ENCODE data around the gene GRIK3. TPM values are rescaled to one million over a fixed set of nuclear protein-coding genes. Genes with fewer than 3 reads are reported as not detected.

The GRIK3 gene
- total RNA-seq, 4 donors from 2014 or later: 0.75 to 9.8 (median 1.2) TPM

DNA sequence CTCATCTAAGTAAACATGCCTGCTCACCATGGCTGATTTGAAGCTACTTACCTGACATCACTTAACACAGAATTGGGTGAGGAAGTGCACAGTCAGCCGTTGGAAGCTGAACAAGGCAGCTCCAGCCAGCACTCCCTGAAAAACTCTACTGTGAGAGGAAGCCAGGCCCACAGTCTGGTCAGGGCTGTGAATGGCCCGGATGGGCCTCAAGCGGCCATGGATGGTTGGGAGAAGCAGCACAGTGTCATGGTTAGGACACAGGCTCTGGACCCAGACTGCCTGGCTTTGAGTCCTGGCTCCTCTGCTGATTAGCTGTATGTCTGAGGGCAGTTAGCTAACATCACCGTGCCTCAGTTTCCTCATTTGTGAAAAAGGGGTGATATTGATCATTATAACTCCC is 267.8 kb downstream of the GRIK3 start:
- Histone ChIP-seq H3K27me3 (peaks cover 14% of the 10 kb centered on the region), H3K4me1 (no peaks in the 10 kb centered on the region), H3K4me3 (no peak overlapping the region), H3K36me3 (no peaks in the 10 kb centered on the region), H3K27ac (no peak overlapping the region), H3K9me3 (no peaks in the 10 kb centered on the region)
- in situ Hi-C loops (cut with MboI; ENCODE audit: low pct_ligation_motif_present in 1 of 4, low pct_unique_long_range_greater_than_20kb in 1 of 4, low sequenced_read_pairs in 3 of 4): no loop called here
- TF ChIP-seq EP300 (IDR thresholded peaks at IDR 0.05; ENCODE audit: low read depth): no peak
- TF ChIP-seq, protein P1, sequence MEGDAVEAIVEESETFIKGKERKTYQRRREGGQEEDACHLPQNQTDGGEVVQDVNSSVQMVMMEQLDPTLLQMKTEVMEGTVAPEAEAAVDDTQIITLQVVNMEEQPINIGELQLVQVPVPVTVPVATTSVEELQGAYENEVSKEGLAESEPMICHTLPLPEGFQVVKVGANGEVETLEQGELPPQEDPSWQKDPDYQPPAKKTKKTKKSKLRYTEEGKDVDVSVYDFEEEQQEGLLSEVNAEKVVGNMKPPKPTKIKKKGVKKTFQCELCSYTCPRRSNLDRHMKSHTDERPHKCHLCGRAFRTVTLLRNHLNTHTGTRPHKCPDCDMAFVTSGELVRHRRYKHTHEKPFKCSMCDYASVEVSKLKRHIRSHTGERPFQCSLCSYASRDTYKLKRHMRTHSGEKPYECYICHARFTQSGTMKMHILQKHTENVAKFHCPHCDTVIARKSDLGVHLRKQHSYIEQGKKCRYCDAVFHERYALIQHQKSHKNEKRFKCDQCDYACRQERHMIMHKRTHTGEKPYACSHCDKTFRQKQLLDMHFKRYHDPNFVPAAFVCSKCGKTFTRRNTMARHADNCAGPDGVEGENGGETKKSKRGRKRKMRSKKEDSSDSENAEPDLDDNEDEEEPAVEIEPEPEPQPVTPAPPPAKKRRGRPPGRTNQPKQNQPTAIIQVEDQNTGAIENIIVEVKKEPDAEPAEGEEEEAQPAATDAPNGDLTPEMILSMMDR (IDR thresholded peaks at IDR 0.05): no peak
- intact Hi-C loops (cut with DNase I; ENCODE audit: low total_unique reads): no loop called here
- 57% methylated on average over 4 of the region's 4 CpGs; no CpG with 5 or more reads in 1 of the 2 donors for WGBS, 2 donors (ENCODE audit: low coverage in 1 of 2)
- no peak for DNase-seq

DNA sequence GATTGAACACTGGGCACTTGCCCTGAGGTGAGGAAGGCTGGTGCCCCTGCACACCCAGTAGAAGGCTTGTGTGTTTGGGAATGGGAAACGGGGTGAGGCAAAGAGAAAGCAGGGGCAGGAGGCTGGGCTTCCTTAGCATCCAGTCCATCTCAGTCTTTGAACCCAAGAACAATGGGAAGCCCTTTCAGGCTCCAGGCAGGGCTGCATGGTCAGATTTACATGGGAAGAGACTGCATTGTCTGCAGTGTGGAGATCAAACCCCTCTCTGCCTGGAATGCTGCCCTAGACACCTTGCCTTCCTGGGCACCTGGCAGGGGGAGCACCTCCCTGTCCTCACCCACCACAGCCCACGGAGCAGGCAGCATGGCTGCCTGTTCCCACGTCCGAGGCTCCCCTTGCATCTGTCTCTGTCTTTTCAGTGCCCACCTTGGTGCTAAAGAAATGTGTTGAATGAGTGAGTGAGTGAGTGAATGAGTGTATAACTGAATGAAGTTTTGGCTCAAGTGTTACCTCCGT is 268.5 kb downstream of the GRIK3 start:
- Histone ChIP-seq H3K27me3 (peaks cover 8% of the 10 kb centered on the region), H3K9me3 (no peaks in the 10 kb centered on the region), H3K36me3 (no peaks in the 10 kb centered on the region), H3K27ac (no peak overlapping the region), H3K4me3 (no peak overlapping the region), H3K4me1 (no peaks in the 10 kb centered on the region)
- 51 to 73% methylated on average over 3 to 5 of the region's 5 CpGs for WGBS, 2 donors (ENCODE audit: low coverage in 1 of 2)
- in situ Hi-C loops (cut with MboI; ENCODE audit: low pct_ligation_motif_present in 1 of 4, low pct_unique_long_range_greater_than_20kb in 1 of 4, low sequenced_read_pairs in 3 of 4) (no loop called here), intact Hi-C loops (cut with DNase I; ENCODE audit: low total_unique reads) (no loop called here)
- DNase-seq: no peak
- no peak for TF ChIP-seq POLR2AphosphoS5 (IDR thresholded peaks at IDR 0.05)
- no peak for TF ChIP-seq POLR2A (IDR thresholded peaks at IDR 0.05)
- TF ChIP-seq EP300 (IDR thresholded peaks at IDR 0.05; ENCODE audit: low read depth): no peak
- TF ChIP-seq, protein P1 (IDR thresholded peaks at IDR 0.05): no peak

DNA sequence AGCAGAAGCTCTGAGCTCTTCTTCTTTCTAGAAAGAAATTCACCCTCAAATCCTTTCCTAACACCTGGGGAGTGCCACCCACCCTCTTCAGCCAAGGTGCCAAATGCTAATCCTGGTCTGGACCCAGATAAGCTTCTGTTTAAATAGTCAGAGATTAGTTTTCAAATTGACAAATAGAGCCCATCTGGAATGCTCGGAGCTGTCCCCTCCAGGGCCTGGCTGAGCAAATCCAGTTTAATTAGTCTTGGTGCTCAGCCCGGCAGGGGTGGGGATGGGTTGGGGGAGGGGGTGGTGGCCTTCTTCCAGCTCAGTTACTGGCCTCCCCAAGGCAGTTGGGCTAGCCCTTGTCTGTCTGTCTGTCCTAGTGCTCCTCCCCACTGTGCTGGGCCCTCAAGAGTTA is 269.5 kb downstream of the GRIK3 start:
- Histone ChIP-seq H3K36me3 (no peaks in the 10 kb centered on the region), H3K4me3 (no peak overlapping the region), H3K4me1 (no peaks in the 10 kb centered on the region), H3K27me3 (no peaks in the 10 kb centered on the region), H3K9me3 (no peaks in the 10 kb centered on the region), H3K27ac (no peak overlapping the region)
- DNase-seq: no peak
- TF ChIP-seq EP300 (IDR thresholded peaks at IDR 0.05; ENCODE audit: low read depth): no peak
- TF ChIP-seq, protein P1 (IDR thresholded peaks at IDR 0.05): no peak
- no peak for TF ChIP-seq POLR2AphosphoS5 (IDR thresholded peaks at IDR 0.05)
- no peak for TF ChIP-seq POLR2A (IDR thresholded peaks at IDR 0.05)
- in situ Hi-C loops (cut with MboI; ENCODE audit: low pct_ligation_motif_present in 1 of 4, low pct_unique_long_range_greater_than_20kb in 1 of 4, low sequenced_read_pairs in 3 of 4) (no loop called here), intact Hi-C loops (cut with DNase I; ENCODE audit: low total_unique reads) (no loop called here)
- 5% methylated on average over 2 of the region's 2 CpGs; no CpG with 5 or more reads in 1 of the 2 donors for WGBS, 2 donors (ENCODE audit: low coverage in 1 of 2)

DNA sequence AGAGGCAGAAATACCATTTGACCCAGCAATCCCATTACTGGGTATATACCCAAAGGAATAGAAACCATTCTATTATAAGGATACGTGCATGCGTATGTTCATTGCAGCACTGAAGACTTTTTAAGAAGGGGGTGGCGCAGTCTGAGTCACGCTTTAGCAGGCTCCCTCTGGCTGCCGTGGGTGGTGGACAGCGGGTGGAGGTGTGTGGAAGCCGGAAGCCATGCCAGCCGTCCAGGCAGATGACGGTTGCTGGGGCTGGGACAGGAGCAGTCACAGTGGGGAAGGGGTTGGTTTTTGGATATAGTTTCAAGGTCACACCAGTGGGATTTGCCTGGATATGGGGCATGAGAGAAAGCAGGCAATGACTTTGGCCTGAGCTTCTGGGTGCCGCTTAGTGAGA is 270.5 kb downstream of the GRIK3 start:
- H3K27ac ChIP-seq: no peak overlapping the region
- TF ChIP-seq, protein P1 (IDR thresholded peaks at IDR 0.05): no peak
- TF ChIP-seq POLR2AphosphoS5 (IDR thresholded peaks at IDR 0.05) (no peak), EP300 (IDR thresholded peaks at IDR 0.05; ENCODE audit: low read depth) (no peak)
- no peak overlapping the region for H3K4me3 ChIP-seq
- DNase-seq: no peak
- no peaks in the 10 kb centered on the region for H3K36me3 ChIP-seq
- in situ Hi-C loops (cut with MboI; ENCODE audit: low pct_ligation_motif_present in 1 of 4, low pct_unique_long_range_greater_than_20kb in 1 of 4, low sequenced_read_pairs in 3 of 4) (no loop called here), intact Hi-C loops (cut with DNase I; ENCODE audit: low total_unique reads) (no loop called here)
- no peaks in the 10 kb centered on the region for H3K27me3 ChIP-seq
- H3K4me1 ChIP-seq: no peaks in the 10 kb centered on the region
- no peaks in the 10 kb centered on the region for H3K9me3 ChIP-seq
- 93 to 95% methylated on average over 6 to 10 of the region's 10 CpGs for WGBS, 2 donors (ENCODE audit: low coverage in 1 of 2)
